IMR-90 (cell line): ENCODE results near the gene MGLL. TPM values are rescaled to one million over a fixed set of nuclear protein-coding genes. Genes with fewer than 3 reads are reported as not detected.

Experiments
- ATAC-seq: fragments of 200-7000 bp; cut with Tn5 transposase; 2 replicates; pipeline ENCODE4 v1.9.1; 2020; ENCODE audit warnings: low read depth, mild to moderate bottlenecking, moderate library complexity
- BruUV-seq: library from RNA; stranded (reverse); fragments of 400-500 nt; replicated peaks from 2 replicates; lab custom pipeline; 2021; lab: Mats Ljungman, UMichigan
- CTCF ChIA-PET: fragments of 300-600 bp; formaldehyde crosslinking; extraction: SDS; loops from one replicate; lab custom pipeline; 2021; ENCODE audit warnings: antibody characterized with exemption; lab: Yijun Ruan, JAX
- POLR2A ChIA-PET: fragments of 300-600 bp; sonication (Branson Sonifier 250); formaldehyde crosslinking; loops from one replicate; lab custom pipeline; 2022; ENCODE audit warnings: antibody characterized with exemption; ENCODE audit not compliant: unreplicated experiment; lab: Charles Lee
- DNase-seq: peaks from one replicate; pipeline ENCODE4 v3.0.0; 2013
- H2AFZ ChIP-seq: replicated peaks from 2 replicates; pipeline ENCODE3; 2013; ENCODE audit warnings: low read length, mild to moderate bottlenecking; ENCODE audit not compliant: poor library complexity
- H2AK5ac ChIP-seq: 2 replicates; pipeline ENCODE4 v1.6.1; 2013; ENCODE audit warnings: low read depth, low read length, inconsistent platforms
- H2AK9ac ChIP-seq: replicated peaks from 2 replicates; pipeline ENCODE3; 2013; ENCODE audit warnings: mild to moderate bottlenecking, low read depth, low read length, moderate library complexity; ENCODE audit not compliant: poor library complexity
- H2BK120ac ChIP-seq: 2 replicates; pipeline ENCODE4 v1.6.1; 2013; ENCODE audit warnings: low read depth, low read length, inconsistent platforms
- H2BK15ac ChIP-seq: 3 replicates; pipeline ENCODE4 v1.6.1; 2013; ENCODE audit warnings: low read depth, low read length, inconsistent platforms
- H2BK20ac ChIP-seq: 2 replicates; pipeline ENCODE4 v1.6.1; 2013; ENCODE audit warnings: low read depth, mild to moderate bottlenecking, inconsistent platforms, low read length, moderate library complexity
- H2BK5ac ChIP-seq: 2 replicates; pipeline ENCODE4 v1.6.1; 2013; ENCODE audit warnings: mild to moderate bottlenecking, low read depth, low read length, inconsistent platforms; ENCODE audit not compliant: poor library complexity, severe bottlenecking
- H3K14ac ChIP-seq: replicated peaks from 2 replicates; pipeline ENCODE4 v1.6.1; 2013; ENCODE audit warnings: low read depth, low read length, inconsistent platforms
- H3K18ac ChIP-seq: 2 replicates; pipeline ENCODE4 v1.6.1; 2013; ENCODE audit warnings: low read depth, low read length, control low read depth
- H3K23ac ChIP-seq: 2 replicates; pipeline ENCODE4 v1.6.1; 2013; ENCODE audit warnings: low read depth, low read length, inconsistent platforms
- H3K27ac ChIP-seq: 2 replicates; pipeline ENCODE4 v1.5.1; 2013; ENCODE audit warnings: mild to moderate bottlenecking, control low read depth, low read length; ENCODE audit not compliant: insufficient read depth
- H3K27me3 ChIP-seq: 2 replicates; pipeline ENCODE4 v1.6.1; 2013; ENCODE audit warnings: low read length; ENCODE audit not compliant: control insufficient read depth, insufficient read depth
- H3K36me3 ChIP-seq: 2 replicates; pipeline ENCODE4 v1.6.1; 2013; ENCODE audit warnings: low read length, mixed read lengths; ENCODE audit not compliant: control insufficient read depth, insufficient read depth
- H3K4ac ChIP-seq: 2 replicates; pipeline ENCODE4 v1.6.1; 2013; ENCODE audit warnings: low read depth, low read length, inconsistent platforms
- H3K4me1 ChIP-seq: 2 replicates; pipeline ENCODE4 v1.6.1; 2013; ENCODE audit warnings: low read length, mixed read lengths; ENCODE audit not compliant: control insufficient read depth, insufficient read depth
- H3K4me2 ChIP-seq: 2 replicates; pipeline ENCODE4 v1.6.1; 2013; ENCODE audit warnings: low read depth, mild to moderate bottlenecking, control low read depth, low read length, moderate library complexity
- H3K4me3 ChIP-seq: 2 replicates; pipeline ENCODE4 v1.5.1; 2013; ENCODE audit warnings: low read depth, mild to moderate bottlenecking, control low read depth, low read length, moderate library complexity; ENCODE audit not compliant: insufficient read depth
- H3K56ac ChIP-seq: 2 replicates; pipeline ENCODE4 v1.6.1; 2013; ENCODE audit warnings: low read length, inconsistent platforms; ENCODE audit not compliant: insufficient read depth; ENCODE audit errors: extremely low read depth
- H3K79me1 ChIP-seq, 2 experiments: 2 replicates each; pipeline ENCODE4 v1.6.1; 2013; ENCODE audit warnings: low read length in 2 of 2, inconsistent platforms in 1 of 2, low read depth in 1 of 2
- H3K9ac ChIP-seq: 2 replicates; pipeline ENCODE4 v1.6.1; 2013; ENCODE audit warnings: low read depth, low read length, control low read depth
- H3K9me1 ChIP-seq: 2 replicates; pipeline ENCODE4 v1.6.1; 2013; ENCODE audit warnings: low read length, inconsistent platforms; ENCODE audit not compliant: insufficient read depth
- H3K9me3 ChIP-seq: 2 replicates; pipeline ENCODE4 v1.6.1; 2013; ENCODE audit warnings: low read length; ENCODE audit not compliant: control insufficient read depth, insufficient read depth
- H4K20me1 ChIP-seq: 2 replicates; pipeline ENCODE4 v1.6.1; 2013; ENCODE audit warnings: low read length, inconsistent platforms; ENCODE audit not compliant: insufficient read depth
- H4K5ac ChIP-seq: 2 replicates; pipeline ENCODE4 v1.6.1; 2013; ENCODE audit warnings: mild to moderate bottlenecking, low read depth, low read length, control low read depth
- H4K8ac ChIP-seq, 2 experiments: 2 replicates each; pipeline ENCODE4 v1.6.1; 2013; ENCODE audit warnings: low read depth in 2 of 2, low read length in 2 of 2, control low read depth in 1 of 2, inconsistent platforms in 1 of 2
- H4K91ac ChIP-seq: 2 replicates; pipeline ENCODE4 v1.6.1; 2013; ENCODE audit warnings: low read depth, low read length, inconsistent platforms; ENCODE audit not compliant: insufficient read depth
- BHLHE40 ChIP-seq: fragments of 150-350 bp; IDR thresholded peaks from 2 replicates; pipeline ENCODE4 v1.6.1; 2016; ENCODE audit warnings: mild to moderate bottlenecking, low read depth, low read length
- CEBPB ChIP-seq: IDR thresholded peaks from 2 replicates; pipeline ENCODE4 v1.6.1; 2012; ENCODE audit warnings: low read depth, low read length, improper control_type of control experiment
- CHD1 ChIP-seq: IDR thresholded peaks from 2 replicates; pipeline ENCODE4 v1.6.1; 2012; ENCODE audit warnings: low read depth, low read length, improper control_type of control experiment
- ELK1 ChIP-seq: fragments of 150-350 bp; IDR thresholded peaks from 2 replicates; pipeline ENCODE4 v1.6.1; 2016; ENCODE audit warnings: low read depth, mild to moderate bottlenecking, low read length, moderate library complexity, borderline replicate concordance
- MAFK ChIP-seq: IDR thresholded peaks from 2 replicates; pipeline ENCODE4 v1.6.1; 2012; ENCODE audit warnings: low read depth, low read length, improper control_type of control experiment
- MXI1 ChIP-seq: IDR thresholded peaks from 2 replicates; pipeline ENCODE4 v1.6.1; 2012; ENCODE audit warnings: low read depth, mild to moderate bottlenecking, low read length, moderate library complexity, borderline replicate concordance
- NFE2L2 ChIP-seq: fragments of 150-350 bp; IDR thresholded peaks from 2 replicates; pipeline ENCODE4 v1.6.1; 2016; ENCODE audit warnings: low read depth, mild to moderate bottlenecking, low read length
- POLR2A ChIP-seq: IDR thresholded peaks from 2 replicates; pipeline ENCODE4 v1.6.1; 2012; ENCODE audit warnings: mild to moderate bottlenecking, low read depth, low read length
- RAD21 ChIP-seq: IDR thresholded peaks from 2 replicates; pipeline ENCODE4 v1.6.1; 2012; ENCODE audit warnings: low read length, improper control_type of control experiment
- RCOR1 ChIP-seq: IDR thresholded peaks from 2 replicates; pipeline ENCODE4 v1.6.1; 2012; ENCODE audit warnings: mild to moderate bottlenecking, low read length, improper control_type of control experiment; ENCODE audit not compliant: insufficient replicate concordance
- RFX5 ChIP-seq: IDR thresholded peaks from 2 replicates; pipeline ENCODE4 v1.8.0; 2012; ENCODE audit warnings: low read depth, mild to moderate bottlenecking, low read length, moderate library complexity
- SMC3 ChIP-seq: fragments of 150-350 bp; IDR thresholded peaks from 2 replicates; pipeline ENCODE4 v1.6.1; 2016; ENCODE audit warnings: low read depth, mild to moderate bottlenecking, antibody characterized with exemption, low read length, moderate library complexity
- USF2 ChIP-seq: fragments of 150-350 bp; IDR thresholded peaks from 2 replicates; pipeline ENCODE4 v1.6.1; 2017; ENCODE audit warnings: mild to moderate bottlenecking, antibody characterized with exemption, low read length, low read depth
- WGBS, 2 experiments: methylation state at CpG; one replicate each; pipeline versions ENCODE4 v1.1.5 to v1.1.7; 2013; ENCODE audit warnings: missing lambda C conversion rate in 2 of 2; ENCODE audit not compliant: insufficient read length in 1 of 2; ENCODE audit errors: extremely low coverage in 2 of 2; 5-methylcytosine and 5-hydroxymethylcytosine counted together
- dilution Hi-C: fragments of 300-500 bp; cut with HindIII; formaldehyde crosslinking; loops from one replicate; pipeline ENCODE4 v1.14.3; 2018; ENCODE audit warnings: low sequenced_read_pairs; ENCODE audit not compliant: unreplicated experiment
- in situ Hi-C: fragments of 300-500 bp; cut with MboI; formaldehyde crosslinking; loops from 3 replicates; pipeline ENCODE4 v1.14.3; 2019; ENCODE audit warnings: low sequenced_read_pairs, inconsistent platforms, mixed read lengths
- intact Hi-C: fragments of 100-400 bp; cut with micrococcal nuclease; formaldehyde crosslinking; loops from 2 replicates; pipeline ENCODE4 v1.10.0; 2022
- polyA plus RNA-seq, 3 experiments: library from polyadenylated mRNA; depleted of rRNA; stranded (reverse); fragments of >200 nt; gene quantifications; 2 replicates each; pipeline ENCODE4 v1.2.3, GENCODE V29; 2012; ENCODE audit warnings: low replicate concordance in 1 of 3
- total RNA-seq: library from RNA; depleted of rRNA; stranded (reverse); fragments of >200 nt; gene quantifications from 2 replicates; pipeline ENCODE4 v1.2.3, GENCODE V29; 2012

MGLL gene
- total and polyA plus RNA-seq, 2 of the 4 experiments (the other 2 are of a cell fraction), result 23.7 to 60.6 TPM

GRCh38 chr3:127650236-127650635 lies 172.1 kb downstream of the MGLL start:
- Histone ChIP-seq H4K5ac (no peak overlapping the region), H3K18ac (no peak overlapping the region), H2AK9ac (no peak overlapping the region), H2BK5ac (no peak overlapping the region), H3K23ac (no peak overlapping the region), H4K91ac (no peak overlapping the region), H3K27me3 (peaks cover 12% of the 10 kb centered on the region), H3K9me1 (no peaks in the 10 kb centered on the region), H2BK15ac (no peak overlapping the region), H3K4me2 (no peak overlapping the region), H2BK120ac (no peak overlapping the region), H3K4me3 (no peak overlapping the region), H3K4me1 (peaks cover under 1% of the 10 kb centered on the region; the same call in 1 of the 2 replicates), H3K9me3 (no peaks in the 10 kb centered on the region), H2BK20ac (no peak overlapping the region), H3K56ac (no peak overlapping the region), H3K79me1 (no peaks in the 10 kb centered on the region), H3K27ac (no peak overlapping the region), H3K9ac (no peak overlapping the region), H2AFZ (no peak overlapping the region), H4K8ac (no peak overlapping the region), H2AK5ac (no peak overlapping the region), H4K20me1 (no peaks in the 10 kb centered on the region), H3K4ac (no peak overlapping the region), H3K14ac (no peak overlapping the region), H3K36me3 (no peaks in the 10 kb centered on the region)
- no TSS peak for BruUV-seq
- dilution Hi-C loops, result no loop called here
- WGBS, 2 experiments, result 100% methylated on average over 1 of the region's 4 CpGs; no CpG with 5 or more reads in 1 of the 2 experiments
- ATAC-seq (no peak), DNase-seq (no peak)
- ChIA-PET CTCF (interaction anchor here (1.6 kb wide), 1 partner anchor 309 kb away, joined by 5 read pairs; no protein-coding TSS in a partner anchor), POLR2A (interaction anchor here (0.5 kb wide), 1 partner anchor 480 kb away, joined by 3 read pairs; no protein-coding TSS in a partner anchor)
- in situ Hi-C loops, result loop anchor here (10.0 kb wide), 1 partner anchor 315 kb away; no protein-coding TSS in a partner anchor
- intact Hi-C loops, result loop anchor here (5.0 kb wide), 1 partner anchor 482 kb away; no protein-coding TSS in a partner anchor
- TF ChIP-seq NFE2L2 (no peak), MXI1 (no peak), CEBPB (no peak), SMC3 (no peak), ELK1 (no peak), RAD21 (no peak), MAFK (no peak), RCOR1 (no peak), USF2 (no peak), POLR2A (no peak), BHLHE40 (no peak), CHD1 (no peak), RFX5 (no peak)
